GM12878 (cell line): Measurements from ENCODE around the gene NT5M. TPM values are rescaled to one million over a fixed set of nuclear protein-coding genes. Genes with fewer than 3 reads are reported as not detected.

Source experiments
- ATF7 ChIP-seq: fragments of 450-650 bp; IDR thresholded peaks from 2 replicates; pipeline ENCODE4 v1.6.1; 2016; ENCODE audit warnings: low read depth, mild to moderate bottlenecking
- BACH1 ChIP-seq: fragments of 450-650 bp; IDR thresholded peaks from 2 replicates; pipeline ENCODE4 v1.6.1; 2017; ENCODE audit warnings: mild to moderate bottlenecking, borderline replicate concordance
- BMI1 ChIP-seq: fragments of 450-650 bp; IDR thresholded peaks from 2 replicates; pipeline ENCODE4 v1.6.1; 2016; ENCODE audit warnings: mild to moderate bottlenecking, moderate library complexity, borderline replicate concordance
- ETV6 ChIP-seq, 2 experiments: fragments of 450-650 bp in 1 of 2; IDR thresholded peaks in 1 of 2; conservative IDR thresholded peaks in 1 of 2; 2 replicates each; pipeline ENCODE4 v1.6.1; 2014; ENCODE audit warnings: antibody characterized with exemption in 1 of 2, borderline replicate concordance in 1 of 2, low read depth in 1 of 2, mild to moderate bottlenecking in 1 of 2, moderate library complexity in 1 of 2
- SIN3A ChIP-seq: IDR thresholded peaks from 2 replicates; pipeline ENCODE4 v1.6.1; 2012; ENCODE audit warnings: low read depth, low read length, improper control_type of control experiment
- SMARCA5 ChIP-seq: fragments of 450-650 bp; IDR thresholded peaks from 2 replicates; pipeline ENCODE4 v1.6.1; 2017; ENCODE audit warnings: mild to moderate bottlenecking
- SMC3 ChIP-seq: IDR thresholded peaks from 2 replicates; pipeline ENCODE4 v1.6.1; 2011; ENCODE audit warnings: low read length, improper control_type of control experiment, borderline replicate concordance
- TCF12 ChIP-seq: IDR thresholded peaks from 2 replicates; pipeline ENCODE4 v1.6.1; 2011; ENCODE audit warnings: low read depth, mild to moderate bottlenecking, low read length
- polyA plus RNA-seq, 11 experiments: library from polyadenylated mRNA; depleted of rRNA in 4 of 11; unstranded in 6 of 11; stranded (reverse) in 5 of 11; fragments of >200 nt; fragmentation: Nextera tagmentation in 4 of 11; fragmentation: Illumina TruSeq in 1 of 11; extraction: Ambion mirVana in 4 of 11; extraction: Trizol in 1 of 11; gene quantifications; 1 replicate in 1 of 11; 2 replicates in 10 of 11; pipeline versions ENCODE4 v1.2.1 to v1.2.3, GENCODE V29; 2011 to 2016; ENCODE audit warnings: inconsistent platforms in 2 of 11, missing spikeins in 2 of 11, low read depth in 1 of 11
- total RNA-seq, 4 experiments: library from RNA; depleted of rRNA in 3 of 4; stranded (reverse); fragments of >200 nt in 3 of 4; fragmentation: Illumina TruSeq in 1 of 4; extraction: Trizol in 1 of 4; gene quantifications; 2 replicates each; pipeline versions ENCODE4 v1.2.1 to v1.2.3, GENCODE V29; 2013 to 2021
- TF ChIP-seq, protein P1 (sequence below): fragments of 450-650 bp; IDR thresholded peaks from 2 replicates; pipeline ENCODE4 v1.6.1; 2017; ENCODE audit warnings: antibody characterized with exemption, mild to moderate bottlenecking, moderate library complexity
- TF ChIP-seq, protein P2 (sequence below): fragments of 450-650 bp; IDR thresholded peaks from 2 replicates; pipeline ENCODE4 v1.6.1; 2016; ENCODE audit warnings: mild to moderate bottlenecking
- TF ChIP-seq, protein P3 (sequence below): fragments of 450-650 bp; conservative IDR thresholded peaks from 2 replicates; pipeline ENCODE4 v1.6.1; 2017; ENCODE audit warnings: mild to moderate bottlenecking, moderate library complexity

Gene NT5M
- total and polyA plus RNA-seq, 10 of the 15 experiments (the other 5 are each of a cell fraction or from before 2014, with no cell fraction given): 0.18 to 14.1 (median 2.9) TPM

DNA sequence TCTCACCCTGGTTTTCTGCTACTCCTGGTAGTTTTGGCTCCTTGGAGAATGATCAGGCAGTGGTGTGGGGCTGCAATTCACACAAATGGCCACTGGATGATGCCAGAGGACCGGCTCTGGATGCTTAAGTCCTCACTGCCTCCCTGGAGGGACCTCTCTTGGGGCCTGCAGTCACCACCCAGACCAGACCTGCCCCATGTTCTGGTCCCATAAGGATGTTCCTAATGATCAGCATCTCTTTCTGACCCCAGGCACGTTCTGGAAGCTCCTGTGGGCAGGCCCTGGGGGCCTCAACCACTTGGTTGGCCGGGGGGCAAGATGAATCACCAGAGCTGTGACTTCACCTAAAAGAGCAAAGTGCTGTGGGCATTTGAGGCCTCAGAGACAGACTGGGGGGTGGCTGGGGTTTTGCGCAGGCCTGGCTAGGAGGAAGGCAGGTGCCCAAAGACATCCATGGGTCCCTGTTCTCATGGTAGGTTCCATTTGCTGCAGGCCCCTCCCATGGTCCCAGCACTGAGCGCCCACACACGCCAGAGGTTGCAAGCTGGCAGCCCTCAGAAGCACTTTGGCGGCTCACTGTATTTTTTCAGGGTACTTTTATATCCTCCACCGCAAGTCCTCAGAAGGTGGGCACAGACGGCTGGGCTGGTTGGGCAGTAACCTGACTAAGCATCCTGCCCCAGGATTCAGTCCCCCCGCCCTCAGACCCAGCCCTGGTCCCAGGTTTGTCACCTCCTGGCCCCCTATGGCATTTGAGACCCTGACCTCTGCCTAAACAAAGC lies 53.2 kb downstream of the NT5M start (continued):
- TF ChIP-seq, protein P1, sequence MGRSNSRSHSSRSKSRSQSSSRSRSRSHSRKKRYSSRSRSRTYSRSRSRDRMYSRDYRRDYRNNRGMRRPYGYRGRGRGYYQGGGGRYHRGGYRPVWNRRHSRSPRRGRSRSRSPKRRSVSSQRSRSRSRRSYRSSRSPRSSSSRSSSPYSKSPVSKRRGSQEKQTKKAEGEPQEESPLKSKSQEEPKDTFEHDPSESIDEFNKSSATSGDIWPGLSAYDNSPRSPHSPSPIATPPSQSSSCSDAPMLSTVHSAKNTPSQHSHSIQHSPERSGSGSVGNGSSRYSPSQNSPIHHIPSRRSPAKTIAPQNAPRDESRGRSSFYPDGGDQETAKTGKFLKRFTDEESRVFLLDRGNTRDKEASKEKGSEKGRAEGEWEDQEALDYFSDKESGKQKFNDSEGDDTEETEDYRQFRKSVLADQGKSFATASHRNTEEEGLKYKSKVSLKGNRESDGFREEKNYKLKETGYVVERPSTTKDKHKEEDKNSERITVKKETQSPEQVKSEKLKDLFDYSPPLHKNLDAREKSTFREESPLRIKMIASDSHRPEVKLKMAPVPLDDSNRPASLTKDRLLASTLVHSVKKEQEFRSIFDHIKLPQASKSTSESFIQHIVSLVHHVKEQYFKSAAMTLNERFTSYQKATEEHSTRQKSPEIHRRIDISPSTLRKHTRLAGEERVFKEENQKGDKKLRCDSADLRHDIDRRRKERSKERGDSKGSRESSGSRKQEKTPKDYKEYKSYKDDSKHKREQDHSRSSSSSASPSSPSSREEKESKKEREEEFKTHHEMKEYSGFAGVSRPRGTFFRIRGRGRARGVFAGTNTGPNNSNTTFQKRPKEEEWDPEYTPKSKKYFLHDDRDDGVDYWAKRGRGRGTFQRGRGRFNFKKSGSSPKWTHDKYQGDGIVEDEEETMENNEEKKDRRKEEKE: no peak
- TF ChIP-seq SMARCA5 (no peak), ATF7 (no peak), TCF12 (no peak), BMI1 (no peak), SIN3A (no peak), ETV6 (conservative IDR thresholded peaks at IDR 0.05 in 1 of 2, IDR thresholded peaks at IDR 0.05 in 1 of 2; ENCODE audit: borderline replicate concordance in 1 of 2, low read depth in 1 of 2) (no peak), SMC3 (peak; percentile 89), BACH1 (no peak)
- TF ChIP-seq, protein P2, sequence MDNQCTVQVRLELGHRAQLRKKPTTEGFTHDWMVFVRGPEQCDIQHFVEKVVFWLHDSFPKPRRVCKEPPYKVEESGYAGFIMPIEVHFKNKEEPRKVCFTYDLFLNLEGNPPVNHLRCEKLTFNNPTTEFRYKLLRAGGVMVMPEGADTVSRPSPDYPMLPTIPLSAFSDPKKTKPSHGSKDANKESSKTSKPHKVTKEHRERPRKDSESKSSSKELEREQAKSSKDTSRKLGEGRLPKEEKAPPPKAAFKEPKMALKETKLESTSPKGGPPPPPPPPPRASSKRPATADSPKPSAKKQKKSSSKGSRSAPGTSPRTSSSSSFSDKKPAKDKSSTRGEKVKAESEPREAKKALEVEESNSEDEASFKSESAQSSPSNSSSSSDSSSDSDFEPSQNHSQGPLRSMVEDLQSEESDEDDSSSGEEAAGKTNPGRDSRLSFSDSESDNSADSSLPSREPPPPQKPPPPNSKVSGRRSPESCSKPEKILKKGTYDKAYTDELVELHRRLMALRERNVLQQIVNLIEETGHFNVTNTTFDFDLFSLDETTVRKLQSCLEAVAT: no peak
- TF ChIP-seq, protein P3, sequence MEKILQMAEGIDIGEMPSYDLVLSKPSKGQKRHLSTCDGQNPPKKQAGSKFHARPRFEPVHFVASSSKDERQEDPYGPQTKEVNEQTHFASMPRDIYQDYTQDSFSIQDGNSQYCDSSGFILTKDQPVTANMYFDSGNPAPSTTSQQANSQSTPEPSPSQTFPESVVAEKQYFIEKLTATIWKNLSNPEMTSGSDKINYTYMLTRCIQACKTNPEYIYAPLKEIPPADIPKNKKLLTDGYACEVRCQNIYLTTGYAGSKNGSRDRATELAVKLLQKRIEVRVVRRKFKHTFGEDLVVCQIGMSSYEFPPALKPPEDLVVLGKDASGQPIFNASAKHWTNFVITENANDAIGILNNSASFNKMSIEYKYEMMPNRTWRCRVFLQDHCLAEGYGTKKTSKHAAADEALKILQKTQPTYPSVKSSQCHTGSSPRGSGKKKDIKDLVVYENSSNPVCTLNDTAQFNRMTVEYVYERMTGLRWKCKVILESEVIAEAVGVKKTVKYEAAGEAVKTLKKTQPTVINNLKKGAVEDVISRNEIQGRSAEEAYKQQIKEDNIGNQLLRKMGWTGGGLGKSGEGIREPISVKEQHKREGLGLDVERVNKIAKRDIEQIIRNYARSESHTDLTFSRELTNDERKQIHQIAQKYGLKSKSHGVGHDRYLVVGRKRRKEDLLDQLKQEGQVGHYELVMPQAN: no peak
